ENCODE data around the gene KLF6. TPM values are rescaled to one million over a fixed set of nuclear protein-coding genes. Genes with fewer than 3 reads are reported as not detected.

KLF6 gene
- total RNA-seq, 1 donor: 47.8 TPM

- no peak for TF ChIP-seq CTCF (IDR thresholded peaks at IDR 0.05; ENCODE audit: insufficient read depth, low read length)
- H3K4me3 ChIP-seq (ENCODE audit: low read depth, low read length): no peak overlapping the region
- DNase-seq (ENCODE audit: low read depth): peak; percentile 92
These were observed 20.9 kb upstream of the KLF6 start for GRCh38 chr10:3805791-3806461.

GRCh38 chr10:3805201-3805790, 20.3 kb upstream of the KLF6 start:
- peak; percentile 46 for DNase-seq (ENCODE audit: low read depth)
- H3K4me3 ChIP-seq (ENCODE audit: low read depth, low read length): no peak overlapping the region
- no peak for TF ChIP-seq CTCF (IDR thresholded peaks at IDR 0.05; ENCODE audit: insufficient read depth, low read length)

- no peak for DNase-seq (ENCODE audit: low read depth)
- H3K4me3 ChIP-seq (ENCODE audit: low read depth, low read length): no peak overlapping the region
These were observed 19.1 kb upstream of the KLF6 start for GRCh38 chr10:3803927-3804741.

GRCh38 chr10:3803295-3803926, 18.4 kb upstream of the KLF6 start:
- no peak for TF ChIP-seq CTCF (IDR thresholded peaks at IDR 0.05; ENCODE audit: insufficient read depth, low read length)
- DNase-seq (ENCODE audit: low read depth): no peak
- H3K4me3 ChIP-seq (ENCODE audit: low read depth, low read length): no peak overlapping the region

More at GRCh38 chr10:3803927-3804741, 19.1 kb upstream of the KLF6 start:
- no peak for TF ChIP-seq CTCF (IDR thresholded peaks at IDR 0.05; ENCODE audit: insufficient read depth, low read length)

GRCh38 chr10:3802526-3803265, 17.7 kb upstream of the KLF6 start:
- no peak for TF ChIP-seq CTCF (IDR thresholded peaks at IDR 0.05; ENCODE audit: insufficient read depth, low read length)
- no peak for DNase-seq (ENCODE audit: low read depth)
- H3K4me3 ChIP-seq (ENCODE audit: low read depth, low read length): no peak overlapping the region

GRCh38 chr10:3801558-3802192, 16.7 kb upstream of the KLF6 start:
- TF ChIP-seq CTCF (IDR thresholded peaks at IDR 0.05; ENCODE audit: insufficient read depth, low read length): no peak
- no peak overlapping the region for H3K4me3 ChIP-seq (ENCODE audit: low read depth, low read length)
- DNase-seq (ENCODE audit: low read depth): no peak
